WTC11 (cell line): ENCODE measurements around the gene ZFAND3.

Experiments
- ARID4B ChIP-seq: sonication (generic); formaldehyde crosslinking; IDR thresholded peaks from 2 replicates; pipeline ENCODE4 v1.8.0; 2023; ENCODE audit warnings: missing genetic modification reagents, mild to moderate bottlenecking, borderline replicate concordance
- ATF3 ChIP-seq: sonication (generic); formaldehyde crosslinking; conservative IDR thresholded peaks from 2 replicates; pipeline ENCODE4 v1.8.1; 2022; ENCODE audit warnings: mild to moderate bottlenecking, missing genetic modification reagents
- CREM ChIP-seq: sonication (generic); formaldehyde crosslinking; IDR thresholded peaks from 2 replicates; pipeline ENCODE4 v1.8.1; 2022; ENCODE audit warnings: mild to moderate bottlenecking, missing genetic modification reagents, moderate library complexity
- CTCF ChIP-seq: fragments of 200-600 bp; IDR thresholded peaks from 2 replicates; pipeline ENCODE4 v1.8.0; 2022; ENCODE audit warnings: antibody characterized with exemption
- E2F4 ChIP-seq: sonication (generic); formaldehyde crosslinking; IDR thresholded peaks from 2 replicates; pipeline ENCODE4 v1.8.1; 2022; ENCODE audit warnings: low read depth, mild to moderate bottlenecking, moderate library complexity, missing genetic modification reagents, borderline replicate concordance
- ETV6 ChIP-seq: sonication (generic); formaldehyde crosslinking; IDR thresholded peaks from 2 replicates; pipeline ENCODE4 v1.8.1; 2022; ENCODE audit warnings: mild to moderate bottlenecking, missing genetic modification reagents
- IRF1 ChIP-seq: sonication (generic); formaldehyde crosslinking; IDR thresholded peaks from 2 replicates; pipeline ENCODE4 v1.8.0; 2023; ENCODE audit warnings: missing genetic modification reagents
- IRF2 ChIP-seq: sonication (generic); formaldehyde crosslinking; IDR thresholded peaks from 2 replicates; pipeline ENCODE4 v1.8.0; 2022; ENCODE audit warnings: low read depth, missing genetic modification reagents, borderline replicate concordance
- JUN ChIP-seq: sonication (generic); formaldehyde crosslinking; IDR thresholded peaks from 2 replicates; pipeline ENCODE4 v1.8.0; 2023; ENCODE audit warnings: mild to moderate bottlenecking, missing genetic modification reagents
- MAX ChIP-seq: sonication (generic); formaldehyde crosslinking; IDR thresholded peaks from 2 replicates; pipeline ENCODE4 v1.8.0; 2022; ENCODE audit warnings: mild to moderate bottlenecking, missing genetic modification reagents
- MYBL2 ChIP-seq: sonication (generic); formaldehyde crosslinking; IDR thresholded peaks from 2 replicates; pipeline ENCODE4 v1.8.1; 2023; ENCODE audit warnings: mild to moderate bottlenecking, moderate library complexity, missing genetic modification reagents
- NR1H2 ChIP-seq: sonication (generic); formaldehyde crosslinking; IDR thresholded peaks from 2 replicates; pipeline ENCODE4 v1.9.0; 2021; ENCODE audit warnings: mild to moderate bottlenecking, moderate library complexity, missing genetic modification reagents
- PRDM15 ChIP-seq: sonication (generic); formaldehyde crosslinking; IDR thresholded peaks from 2 replicates; pipeline ENCODE4 v1.8.0; 2022; ENCODE audit warnings: missing genetic modification reagents
- TP53 ChIP-seq: sonication (generic); formaldehyde crosslinking; IDR thresholded peaks from 2 replicates; pipeline ENCODE4 v1.8.1; 2023; ENCODE audit warnings: mild to moderate bottlenecking, missing genetic modification reagents

GRCh38 chr6:37903351-37904340 is 84.1 kb downstream of the ZFAND3 start:
- TF ChIP-seq CTCF (no peak), PRDM15 (CRISPR knock-in tag) (no peak), MYBL2 (CRISPR knock-in tag) (no peak), CREM (CRISPR knock-in tag) (no peak), ATF3 (CRISPR knock-in tag) (no peak), ETV6 (CRISPR knock-in tag) (no peak), IRF2 (CRISPR knock-in tag) (no peak), IRF1 (CRISPR knock-in tag) (no peak), TP53 (CRISPR knock-in tag) (no peak), MAX (CRISPR knock-in tag) (no peak), NR1H2 (CRISPR knock-in tag) (no peak), ARID4B (no peak), E2F4 (CRISPR knock-in tag) (no peak), JUN (CRISPR knock-in tag) (no peak)
